Suppressor macrophage treated with lipopolysaccharide for 1 hour (primary cell): ENCODE results near the gene ZNF445.
"Not testable (repeated sequence)": the region's sequence is repeated elsewhere in the genome, so short reads cannot be mapped to it uniquely, and the experiment has no call there.

ENCODE experiments used
- DNase-seq, 3 donors: peaks; one replicate each; pipeline ENCODE4 v3.0.0-alpha.2; 2020 to 2022

The ZNF445 gene

DNA sequence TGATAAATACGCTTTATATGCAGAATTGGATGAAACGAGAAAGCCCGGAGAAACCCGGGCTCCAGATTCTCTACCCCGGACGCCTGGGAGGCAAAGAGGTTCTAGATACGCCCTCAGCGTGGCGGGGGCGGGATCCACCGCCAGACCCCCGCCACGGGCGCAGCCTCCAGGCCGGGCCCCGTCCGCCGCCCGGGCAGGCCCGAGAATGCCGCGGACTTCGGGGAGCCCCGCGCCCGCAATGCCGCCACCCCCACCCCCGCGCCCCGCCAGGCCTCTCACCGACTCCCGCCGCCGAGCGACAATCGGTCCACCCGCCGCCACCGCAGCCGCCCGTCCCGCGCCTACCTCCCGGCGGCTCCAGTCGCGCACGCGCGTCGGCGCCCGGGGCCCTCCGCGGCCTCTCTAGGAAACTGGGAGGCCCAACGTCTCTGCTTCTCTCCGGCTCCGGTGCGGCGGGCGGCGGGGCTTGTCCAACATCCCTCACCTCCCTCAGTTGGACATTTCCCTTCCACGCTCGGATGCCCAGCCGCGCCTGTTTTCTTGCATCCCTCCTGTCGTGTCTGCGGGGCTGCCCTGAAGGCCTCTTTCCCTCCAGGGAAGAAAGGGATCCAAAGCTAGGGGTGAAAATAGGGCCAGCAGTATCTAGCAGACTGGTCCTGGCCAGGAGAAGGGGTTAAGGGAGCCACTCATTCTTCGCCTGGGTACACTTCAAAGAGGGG lies at the start of gene ZNF445:
Gene ZNF445 (minus strand): TSS at position 359 of the 719 bp plus-strand sequence. CDS start 22,121 bp downstream, outside the sequence.
- DNase-seq: peak; percentile 81 to 94 (median 91)

- no peak for DNase-seq
These were observed 47.6 kb upstream of the ZNF445 start for GRCh38 chr3:44525060-44525459.

DNA sequence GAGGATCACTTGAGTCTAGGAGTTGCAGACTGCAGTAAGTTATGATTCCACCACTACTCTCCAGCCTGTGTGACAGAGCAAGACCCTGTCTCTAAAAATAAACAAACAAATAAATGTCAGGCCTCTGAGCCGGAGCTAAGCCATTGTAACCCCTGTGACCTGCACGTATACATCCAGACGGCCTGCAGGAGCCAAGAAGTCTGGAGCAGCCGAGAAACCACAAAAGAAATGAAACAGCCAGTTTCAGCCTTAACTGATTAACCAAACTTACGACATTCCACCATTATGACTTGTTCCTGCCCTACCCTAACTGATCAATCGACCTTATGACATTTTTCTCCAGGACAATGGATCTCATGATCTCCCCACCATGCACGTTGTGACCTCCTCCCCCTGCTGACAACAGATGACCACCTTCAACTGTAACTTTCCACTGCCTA lies 45.0 kb upstream of the ZNF445 start:
- no peak for DNase-seq

GRCh38 chr3:44521721-44522120 lies 44.3 kb upstream of the ZNF445 start:
- no peak for DNase-seq

DNA sequence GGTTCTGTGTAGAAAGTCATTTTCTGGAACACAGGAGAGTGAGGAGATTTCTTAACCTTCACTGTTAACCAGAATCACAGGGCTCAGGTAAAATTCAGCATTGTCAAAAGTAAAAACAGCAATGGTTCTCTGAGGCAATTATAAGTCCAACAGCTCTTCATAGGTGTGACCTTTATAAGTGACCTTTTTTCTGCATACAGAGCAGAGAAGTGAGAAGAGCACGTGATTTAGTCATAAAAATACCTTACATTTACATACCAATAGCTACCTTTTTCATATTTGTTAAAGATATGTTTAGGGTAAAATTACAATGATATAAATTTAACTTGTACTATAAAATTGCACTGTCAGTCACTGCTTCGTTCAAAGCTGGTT lies 41.3 kb upstream of the ZNF445 start:
- no peak for DNase-seq

DNA sequence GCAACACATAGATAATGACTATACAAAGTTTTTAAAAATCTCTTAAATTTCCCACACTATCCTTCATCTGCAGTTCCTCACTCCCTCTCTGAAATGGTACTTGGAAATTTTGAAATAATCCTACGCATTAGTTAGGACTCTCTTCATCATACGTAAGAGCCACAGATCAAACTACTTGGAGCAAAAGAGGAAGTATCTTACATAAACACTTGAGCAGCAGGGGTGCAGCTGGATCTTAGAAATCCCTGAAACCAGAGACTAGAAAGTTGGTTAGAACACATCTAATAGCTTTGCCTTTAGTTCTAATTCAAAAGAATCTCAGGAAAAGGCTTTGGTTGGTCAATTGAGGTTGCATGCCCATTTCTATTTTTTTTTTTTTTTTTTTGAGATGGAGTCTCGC lies 38.8 kb upstream of the ZNF445 start:
- DNase-seq: peak; percentile 59 to 83 (median 73)

- DNase-seq: no peak
These were observed 36.0 kb upstream of the ZNF445 start for GRCh38 chr3:44513513-44513912.

- DNase-seq: no peak
These were observed 33.7 kb upstream of the ZNF445 start for GRCh38 chr3:44511238-44511566.

- DNase-seq: peak in 1 of 3 donors; percentile 15
These were observed 32.5 kb upstream of the ZNF445 start for GRCh38 chr3:44510000-44510368.

GRCh38 chr3:44509393-44509921 lies 32.0 kb upstream of the ZNF445 start:
- peak in 2 of 3 donors; percentile 6 to 7 for DNase-seq

DNA sequence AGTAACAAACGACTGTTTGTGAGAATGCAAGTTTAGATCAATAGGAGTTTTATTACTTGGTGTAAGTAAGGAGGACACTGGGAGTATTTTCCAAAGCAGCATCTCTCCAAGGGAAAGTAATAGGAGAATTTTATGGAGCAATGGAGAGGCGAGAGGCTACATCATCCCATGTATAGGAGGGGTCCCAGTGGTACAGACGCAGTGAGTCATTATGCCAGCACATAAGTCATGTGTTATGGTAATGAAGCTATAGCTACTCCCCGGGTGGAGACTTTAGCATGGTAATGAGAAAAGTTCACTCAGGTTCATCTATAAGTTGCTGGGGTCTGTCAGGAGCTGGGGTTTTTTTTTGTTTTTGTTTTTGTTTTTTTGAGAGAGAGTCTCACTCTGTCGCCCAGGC lies 29.5 kb upstream of the ZNF445 start:
- DNase-seq: no peak

DNA sequence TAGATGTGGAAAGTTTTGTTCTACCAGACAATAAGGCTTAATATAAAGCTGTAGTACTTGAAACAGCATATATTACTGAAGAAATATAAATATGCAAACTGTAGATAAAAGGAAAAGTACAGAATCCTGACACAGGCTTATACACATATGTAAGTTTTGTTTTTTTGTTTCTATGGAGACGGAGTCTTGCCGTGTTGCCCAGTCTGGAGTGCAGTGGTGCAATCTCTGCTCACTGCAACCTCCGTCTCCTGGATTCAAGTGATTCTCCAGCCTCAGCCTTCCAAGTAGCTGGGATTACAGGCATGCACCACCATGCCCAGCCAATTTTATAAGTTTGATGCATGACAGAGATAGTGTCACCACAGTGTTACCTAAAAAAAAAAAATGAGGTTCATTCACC lies 29.1 kb upstream of the ZNF445 start:
- no peak for DNase-seq

- DNase-seq: no peak
These were observed 27.1 kb upstream of the ZNF445 start for GRCh38 chr3:44504566-44504965.

DNA sequence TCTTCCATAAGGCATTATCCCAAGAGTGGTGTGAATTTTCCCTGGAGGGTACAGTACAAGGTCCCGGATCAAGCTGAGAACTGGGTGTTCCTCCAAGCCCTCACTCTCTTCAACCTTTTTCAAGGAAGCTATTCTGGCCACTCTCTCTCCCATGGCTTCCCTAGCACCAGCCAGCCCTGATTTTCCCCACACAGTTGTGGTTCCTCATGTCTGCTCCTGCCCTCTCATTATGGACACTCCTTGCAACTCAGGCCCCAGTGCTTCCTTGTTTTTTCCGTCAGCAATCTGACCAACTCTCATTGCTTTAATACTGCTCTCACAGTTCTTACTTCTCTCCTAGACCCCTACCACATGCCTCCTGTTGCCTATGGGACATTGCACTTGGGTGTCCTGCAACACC lies 25.7 kb upstream of the ZNF445 start:
- DNase-seq: not testable (repeated sequence)

DNA sequence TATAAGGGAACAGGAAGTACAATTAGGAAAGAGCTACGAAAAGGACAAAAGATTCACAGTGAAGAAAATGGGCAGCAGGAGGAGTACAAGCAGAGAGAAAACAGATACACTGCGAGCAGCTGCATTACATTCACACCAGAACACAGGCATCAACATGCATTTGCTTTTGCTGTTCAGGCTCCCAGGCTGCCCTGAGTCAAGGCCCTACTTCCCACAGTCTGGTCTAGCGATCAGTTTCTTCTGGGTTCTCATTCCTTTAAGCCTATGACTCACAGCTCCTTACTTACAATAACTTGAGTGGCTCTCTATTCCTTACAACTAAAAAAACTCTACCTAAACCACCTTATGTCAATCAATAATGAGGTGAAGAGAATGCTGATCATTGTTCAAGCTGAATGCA lies 24.5 kb upstream of the ZNF445 start:
- peak in 1 of 3 donors; percentile 14 for DNase-seq

DNA sequence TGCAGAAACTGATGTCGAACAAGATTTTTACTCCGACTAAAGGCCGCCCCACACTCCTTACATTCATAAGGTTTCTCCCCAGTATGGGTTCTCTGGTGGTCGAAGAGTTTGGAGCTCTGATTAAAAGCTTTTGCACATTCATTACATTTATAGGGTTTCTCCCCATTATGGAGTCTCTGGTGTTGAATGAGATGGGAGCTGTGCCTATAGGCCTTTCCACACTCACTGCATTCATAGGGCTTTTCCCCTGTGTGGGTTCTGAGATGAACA lies 22.4 kb upstream of the ZNF445 start:
- DNase-seq: peak in 1 of 3 donors; percentile 5

DNA sequence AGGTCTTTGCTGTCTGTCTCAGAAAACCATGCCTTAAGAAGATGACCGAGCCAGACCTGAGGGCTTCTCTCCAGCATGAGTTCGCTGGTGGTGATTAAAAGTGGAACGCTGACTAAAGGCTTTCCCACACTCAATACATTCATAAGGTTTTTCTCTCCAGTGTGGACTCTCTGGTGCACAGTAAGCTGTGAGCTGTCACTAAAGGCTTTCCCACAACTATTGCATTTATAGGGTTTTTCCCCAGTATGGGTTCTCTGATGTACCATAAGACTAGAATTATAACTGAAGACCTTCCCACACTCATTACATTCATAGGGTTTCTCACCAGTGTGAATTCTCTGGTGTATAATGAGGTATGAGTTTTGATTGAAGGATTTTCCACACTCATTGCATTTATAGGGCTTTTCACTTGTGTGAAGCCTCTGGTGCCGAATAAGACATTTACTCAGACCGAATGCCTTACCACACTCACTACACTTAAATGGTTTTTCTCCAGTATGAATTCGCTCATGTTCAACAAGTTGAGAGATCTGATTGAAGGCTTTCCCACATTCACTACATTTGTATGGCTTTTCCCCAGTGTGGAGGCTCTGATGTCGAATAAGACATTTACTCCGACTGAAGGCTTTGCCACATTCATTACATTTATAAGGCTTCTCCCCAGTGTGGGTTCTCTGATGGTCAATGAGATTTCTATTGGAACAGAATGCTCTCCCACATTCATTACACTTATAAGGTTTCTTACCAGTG lies 21.9 kb upstream of the ZNF445 start:
- peak in 1 of 3 donors; percentile 16 for DNase-seq

- DNase-seq: no peak
These were observed 18.4 kb upstream of the ZNF445 start for GRCh38 chr3:44495636-44496415.

- DNase-seq: no peak
These were observed 15.0 kb upstream of the ZNF445 start for GRCh38 chr3:44492496-44492895.

DNA sequence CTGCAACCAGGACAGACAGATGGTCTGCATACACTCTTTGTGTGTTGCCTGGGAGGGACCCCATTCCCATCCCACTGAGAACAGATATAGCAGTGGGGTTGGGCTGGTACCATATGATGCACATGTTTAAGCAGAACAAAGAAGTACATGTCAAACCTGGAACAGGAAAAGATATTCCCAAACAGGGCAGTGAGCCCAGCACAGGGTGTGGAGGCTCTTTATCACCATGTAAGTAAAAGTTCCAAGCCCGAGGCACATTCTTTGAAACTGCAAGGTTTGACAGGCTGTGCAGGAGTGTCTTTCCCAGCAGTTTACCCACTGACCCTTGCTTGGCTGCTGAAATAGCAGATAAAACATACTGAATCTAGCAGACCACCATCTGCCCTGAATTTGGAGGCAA lies 5.3 kb upstream of the ZNF445 start:
- DNase-seq: no peak

DNA sequence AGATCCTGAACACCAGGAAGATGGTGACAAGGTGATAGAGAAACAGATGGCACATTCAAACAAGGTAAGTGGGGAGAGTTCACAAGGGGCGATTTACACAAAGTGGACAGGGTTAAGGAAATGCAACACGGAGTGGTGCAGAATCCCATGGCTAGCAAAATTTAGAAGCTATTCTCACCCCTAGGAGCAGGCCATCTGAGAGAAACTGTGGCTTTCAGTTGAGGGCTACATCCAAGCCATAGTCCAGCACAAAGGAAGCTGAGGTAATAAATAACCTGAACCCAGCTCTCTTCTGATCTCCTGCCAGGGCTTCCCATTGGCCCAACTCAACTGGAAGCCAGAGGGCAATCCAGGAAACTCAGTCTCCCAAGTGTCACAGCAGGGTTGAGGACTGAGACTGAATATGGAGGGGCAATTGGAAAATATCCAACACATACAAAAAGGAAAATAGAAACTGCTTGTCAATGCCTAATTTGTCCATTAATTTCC lies 1.2 kb upstream of the ZNF445 start:
- no peak for DNase-seq

- no peak for DNase-seq
These were observed 592 bp upstream of the ZNF445 start for GRCh38 chr3:44478055-44478468.

DNA sequence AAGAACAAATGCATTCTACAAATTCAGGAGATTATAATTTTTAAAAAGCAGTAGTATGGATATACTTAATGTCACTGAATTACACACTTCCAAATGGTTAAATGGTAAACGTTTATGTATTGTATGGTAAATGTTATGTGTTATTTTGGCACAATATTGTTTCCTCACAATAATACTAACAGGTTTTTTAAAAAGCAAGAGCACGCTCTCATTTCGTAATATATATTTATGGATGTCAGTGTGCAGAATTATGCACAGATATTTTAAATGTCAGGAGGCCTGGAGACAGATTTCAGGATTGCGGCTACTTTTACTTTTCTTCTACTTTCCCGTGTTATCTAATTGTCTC lies 533 bp downstream of the ZNF445 start:
- DNase-seq: no peak

DNA sequence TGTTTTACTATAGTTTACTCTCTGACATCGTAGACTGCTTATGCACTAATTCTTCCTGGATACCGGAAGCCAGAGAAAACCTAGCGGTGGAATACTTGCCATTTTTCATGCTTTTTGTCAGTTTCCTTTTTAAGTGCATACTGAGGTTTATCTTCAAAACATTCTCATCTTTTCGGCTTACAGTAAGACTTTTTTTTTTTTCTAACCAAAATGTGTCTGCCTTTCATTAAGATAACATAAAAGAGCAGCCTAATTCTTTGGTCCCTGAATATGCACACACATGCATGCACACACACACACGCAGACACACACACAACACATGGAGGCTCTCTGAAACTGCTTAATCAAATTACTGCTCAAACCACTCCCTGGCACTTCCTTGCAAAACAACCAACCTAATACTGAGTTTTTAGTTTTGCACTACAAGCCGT lies 1.3 kb downstream of the ZNF445 start:
- peak; percentile 24 to 50 (median 29) for DNase-seq
